Esophagus muscularis mucosa (tissue), 4 donors: Measurements from ENCODE around the gene KRTAP19-1.

ENCODE experiments used
- CTCF ChIP-seq, 3 experiments: fragments of 200-600 bp in 2 of 3; fragments of 450-650 bp in 1 of 3; sonication (generic) in 2 of 3; IDR thresholded peaks; one replicate each; pipeline ENCODE4 v1.5.1; 2017 to 2019; ENCODE audit warnings: antibody characterized with exemption in 3 of 3, mild to moderate bottlenecking in 2 of 3, moderate library complexity in 1 of 3
- EP300 ChIP-seq: sonication (generic); formaldehyde crosslinking; IDR thresholded peaks from one replicate; pipeline ENCODE4 v1.6.1; 2017; ENCODE audit warnings: antibody characterized with exemption
- POLR2A ChIP-seq: fragments of 450-650 bp; IDR thresholded peaks from one replicate; pipeline ENCODE4 v1.6.1; 2017; ENCODE audit warnings: antibody characterized with exemption, moderate library complexity, mild to moderate bottlenecking, low read depth
- POLR2AphosphoS5 ChIP-seq, 2 donors: sonication (generic); formaldehyde crosslinking; IDR thresholded peaks; one replicate each; pipeline ENCODE4 v1.6.1; 2017; ENCODE audit warnings: antibody characterized with exemption in 2 of 2

- TF ChIP-seq CTCF (IDR thresholded peaks at IDR 0.05), result no peak
- no peak for TF ChIP-seq POLR2A
- no peak for TF ChIP-seq POLR2AphosphoS5 (IDR thresholded peaks at IDR 0.05)
- TF ChIP-seq EP300, result no peak
Observed at GRCh38 chr21:30487336-30487735, 7.2 kb upstream of the KRTAP19-1 start, which contains the start of gene KRTAP19-2.
